A549 (cell line): ENCODE data around the gene CCDC138. TPM values are rescaled to one million over a fixed set of nuclear protein-coding genes. Genes with fewer than 3 reads are reported as not detected.

Experiments
- ATAC-seq, 2 experiments: fragments of 200-7000 bp in 1 of 2; fragments of >200 bp in 1 of 2; cut with Nextera tagmentation in 1 of 2; cut with Tn5 transposase in 1 of 2; 3 replicates each; pipeline versions ENCODE4 v1.8.0 to v1.9.1; 2018 to 2020; ENCODE audit warnings: mild to moderate bottlenecking in 1 of 2, moderate library complexity in 1 of 2
- CTCF ChIA-PET: fragments of 300-600 bp; sonication (Branson Sonifier 250); formaldehyde crosslinking; extraction: SDS; loops from one replicate; lab custom pipeline; 2021; ENCODE audit warnings: antibody characterized with exemption, inconsistent platforms; lab: Yijun Ruan, JAX
- POLR2A ChIA-PET: fragments of 350-600 bp; formaldehyde crosslinking; extraction: SDS; loops from one replicate; lab custom pipeline; 2021; ENCODE audit warnings: antibody characterized with exemption, inconsistent platforms; lab: Yijun Ruan, JAX
- DNase-seq, 2 experiments: peaks; one replicate each; pipeline versions ENCODE4 v3.0.0 to v3.0.0-alpha.2; 2011 to 2016; ENCODE audit warnings: low read depth in 1 of 2, low spot score in 1 of 2
- FAIRE-seq: peaks from 2 replicates; lab custom pipeline; 2011; peaks lifted over from hg19 to GRCh38; lab: Jason Lieb, UNC
- H3K27ac ChIP-seq, 2 experiments: fragments of >200 bp; sonication (Bioruptor Twin); formaldehyde crosslinking; 3 replicates each; pipeline ENCODE4 v1.5.1; 2016 to 2017
- H3K4me1 ChIP-seq: fragments of >200 bp; sonication (Bioruptor Twin); formaldehyde crosslinking; 3 replicates; pipeline ENCODE4 v1.6.1; 2016
- H3K4me2 ChIP-seq: fragments of >200 bp; sonication (Bioruptor Twin); formaldehyde crosslinking; 3 replicates; pipeline ENCODE4 v1.6.1; 2016
- H3K4me3 ChIP-seq: fragments of >200 bp; sonication (Bioruptor Twin); formaldehyde crosslinking; 3 replicates; pipeline ENCODE4 v1.5.1; 2016
- H3K9me3 ChIP-seq: fragments of >200 bp; sonication (Bioruptor Twin); formaldehyde crosslinking; 3 replicates; pipeline ENCODE4 v1.6.1; 2016
- BCL3 ChIP-seq: fragments of >200 bp; sonication (Bioruptor Twin); formaldehyde crosslinking; IDR thresholded peaks from 3 replicates; pipeline ENCODE4 v1.6.1; 2016
- BHLHE40 ChIP-seq: IDR thresholded peaks from 2 replicates; pipeline ENCODE4 v1.6.1; 2012; ENCODE audit warnings: low read depth, low read length, inconsistent platforms
- CTCF ChIP-seq: fragments of >200 bp; sonication (Bioruptor Twin); formaldehyde crosslinking; IDR thresholded peaks from 3 replicates; pipeline ENCODE4 v1.5.1; 2016
- EHF ChIP-seq: fragments of 250-450 bp; sonication (Bioruptor Pico); IDR thresholded peaks from 2 replicates; pipeline ENCODE4 v1.5.0; 2020; ENCODE audit warnings: mild to moderate bottlenecking
- EHMT2 ChIP-seq: fragments of 200-600 bp; sonication (generic); IDR thresholded peaks from 2 replicates; pipeline ENCODE4 v1.6.1; 2016; ENCODE audit warnings: antibody characterized with exemption, low read depth, mild to moderate bottlenecking, moderate library complexity
- ELK1 ChIP-seq: fragments of 150-350 bp; IDR thresholded peaks from 2 replicates; pipeline ENCODE4 v1.6.1; 2014; ENCODE audit warnings: low read depth, mild to moderate bottlenecking, low read length
- EP300 ChIP-seq, 2 experiments: fragments of >200 bp; sonication (Bioruptor Twin); formaldehyde crosslinking; IDR thresholded peaks; 2 replicates in 1 of 2; 3 replicates in 1 of 2; pipeline ENCODE4 v1.6.1; 2016 to 2017
- FOSB ChIP-seq: fragments of 250-450 bp; sonication (Bioruptor Pico); IDR thresholded peaks from 2 replicates; pipeline ENCODE4 v1.5.0; 2020; ENCODE audit warnings: mild to moderate bottlenecking, moderate library complexity
- GATA3 ChIP-seq: IDR thresholded peaks from 2 replicates; pipeline ENCODE4 v1.6.1; 2012; ENCODE audit warnings: borderline replicate concordance
- HOXA7 ChIP-seq: fragments of 250-450 bp; sonication (Bioruptor Pico); IDR thresholded peaks from 2 replicates; pipeline ENCODE4 v1.5.0; 2020; ENCODE audit warnings: mild to moderate bottlenecking, moderate library complexity
- JUN ChIP-seq, 2 experiments: fragments of >200 bp; sonication (Bioruptor Twin); formaldehyde crosslinking; IDR thresholded peaks; 2 replicates in 1 of 2; 3 replicates in 1 of 2; pipeline ENCODE4 v1.6.1; 2016 to 2017
- JUNB ChIP-seq: fragments of >200 bp; sonication (Bioruptor Twin); formaldehyde crosslinking; IDR thresholded peaks from 2 replicates; pipeline ENCODE4 v1.6.1; 2016
- MAX ChIP-seq: IDR thresholded peaks from 2 replicates; pipeline ENCODE4 v1.6.1; 2012
- MAZ ChIP-seq: fragments of 150-350 bp; IDR thresholded peaks from 2 replicates; pipeline ENCODE4 v1.6.1; 2014; ENCODE audit warnings: antibody characterized with exemption, low read depth, low read length, borderline replicate concordance
- POLR2A ChIP-seq: IDR thresholded peaks from 2 replicates; pipeline ENCODE4 v1.6.1; 2012; ENCODE audit warnings: mild to moderate bottlenecking, low read length
- POLR2AphosphoS2 ChIP-seq: conservative IDR thresholded peaks from 2 replicates; pipeline ENCODE4 v1.6.1; 2012; ENCODE audit warnings: low read length, improper control_type of control experiment, inconsistent platforms
- RAD21 ChIP-seq, 2 experiments: fragments of >200 bp in 1 of 2; sonication (Bioruptor Twin) in 1 of 2; formaldehyde crosslinking in 1 of 2; IDR thresholded peaks in 1 of 2; conservative IDR thresholded peaks in 1 of 2; 2 replicates in 1 of 2; 3 replicates in 1 of 2; pipeline ENCODE4 v1.6.1; 2012 to 2018; ENCODE audit warnings: inconsistent platforms in 1 of 2
- RARB ChIP-seq: fragments of 250-450 bp; sonication (Bioruptor Pico); IDR thresholded peaks from 2 replicates; pipeline ENCODE4 v1.8.0; 2021; ENCODE audit warnings: mild to moderate bottlenecking, moderate library complexity
- RCOR1 ChIP-seq: fragments of 150-350 bp; IDR thresholded peaks from 2 replicates; pipeline ENCODE4 v1.6.1; 2014; ENCODE audit warnings: antibody characterized with exemption, low read length, low read depth
- RFX5 ChIP-seq: fragments of 450-650 bp; IDR thresholded peaks from 2 replicates; pipeline ENCODE4 v1.7.1; 2014; ENCODE audit warnings: antibody characterized with exemption, mild to moderate bottlenecking, moderate library complexity
- RNF2 ChIP-seq: fragments of 200-600 bp; sonication (generic); IDR thresholded peaks from 2 replicates; pipeline ENCODE4 v1.6.1; 2016; ENCODE audit warnings: low read depth, mild to moderate bottlenecking, antibody characterized with exemption, moderate library complexity, borderline replicate concordance
- ZFP36 ChIP-seq: fragments of 450-650 bp; IDR thresholded peaks from 2 replicates; pipeline ENCODE4 v1.6.1; 2014; ENCODE audit warnings: borderline replicate concordance; ENCODE audit not compliant: partially characterized antibody
- WGBS: methylation state at CpG from one replicate; pipeline ENCODE4 v1.1.6; 2017; ENCODE audit errors: missing lambda C conversion rate; 5-methylcytosine and 5-hydroxymethylcytosine counted together
- polyA plus RNA-seq, 4 experiments: library from polyadenylated mRNA; depleted of rRNA in 3 of 4; stranded (reverse); fragments of >200 nt; fragmentation: RNase III in 1 of 4; extraction: RNeasy Plus Mini Kit Qiagen cat#74134 plus additional on column Dnase treatment in 1 of 4; gene quantifications; 2 replicates in 3 of 4; 3 replicates in 1 of 4; pipeline ENCODE4 v1.2.3, GENCODE V29; 2011 to 2017
- TF ChIP-seq, protein P1 (sequence below): IDR thresholded peaks from 2 replicates; pipeline ENCODE4 v1.6.1; 2012; ENCODE audit warnings: low read depth, borderline replicate concordance

Gene CCDC138
- polyA plus RNA-seq, 2 of the 4 experiments (the other 2 are of a cell fraction) = 9.7 to 13.0 TPM

GRCh38 chr2:108803045-108803736 lies 16.6 kb downstream of the CCDC138 start:
- no peaks in the 10 kb centered on the region for H3K9me3 ChIP-seq
- DNase-seq = no peak
- FAIRE-seq = no peak
- no peak overlapping the region for H3K4me3 ChIP-seq
- no peak for TF ChIP-seq RNF2
- TF ChIP-seq JUN (IDR thresholded peaks at IDR 0.05) = no peak
- TF ChIP-seq RAD21 (conservative IDR thresholded peaks at IDR 0.05 in 1 of 2, IDR thresholded peaks at IDR 0.05 in 1 of 2) = no peak
- TF ChIP-seq RFX5 = no peak
- no peak for TF ChIP-seq BCL3
- TF ChIP-seq RARB (CRISPR knock-in tag) = no peak
- no peak for TF ChIP-seq ELK1
- no peak for TF ChIP-seq MAX
- no peak for TF ChIP-seq ZFP36
- no peak for TF ChIP-seq BHLHE40
- no peak for TF ChIP-seq EP300 (IDR thresholded peaks at IDR 0.05)
- no peak for TF ChIP-seq POLR2AphosphoS2
- TF ChIP-seq, all 56 proteins: peak for 0
- ChIA-PET POLR2A (no interaction called here), CTCF (no interaction called here)
- H3K4me2 ChIP-seq = no peak overlapping the region
- 94% methylated on average over 7 of the region's 7 CpGs for WGBS
- no peaks in the 10 kb centered on the region for H3K4me1 ChIP-seq
- ATAC-seq = no peak
- H3K27ac ChIP-seq = no peak overlapping the region

- no peak overlapping the region for H3K27ac ChIP-seq
- no peak overlapping the region for H3K4me2 ChIP-seq
- TF ChIP-seq JUN (IDR thresholded peaks at IDR 0.05) (no peak), RCOR1 (no peak), EHMT2 (no peak), GATA3 (no peak), HOXA7 (no peak), POLR2A (no peak), POLR2AphosphoS2 (no peak), JUNB (no peak), RARB (CRISPR knock-in tag) (no peak)
- TF ChIP-seq, protein P1, sequence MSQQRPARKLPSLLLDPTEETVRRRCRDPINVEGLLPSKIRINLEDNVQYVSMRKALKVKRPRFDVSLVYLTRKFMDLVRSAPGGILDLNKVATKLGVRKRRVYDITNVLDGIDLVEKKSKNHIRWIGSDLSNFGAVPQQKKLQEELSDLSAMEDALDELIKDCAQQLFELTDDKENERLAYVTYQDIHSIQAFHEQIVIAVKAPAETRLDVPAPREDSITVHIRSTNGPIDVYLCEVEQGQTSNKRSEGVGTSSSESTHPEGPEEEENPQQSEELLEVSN = no peak
- ChIA-PET CTCF (interaction anchor here (1.0 kb wide), 1 partner anchor 32 kb away, joined by 3 read pairs; no protein-coding TSS in a partner anchor), POLR2A (no interaction called here)
- no peaks in the 10 kb centered on the region for H3K4me1 ChIP-seq
- no peak for FAIRE-seq
- no peak for DNase-seq
- WGBS = 70% methylated on average over 1 of the region's 1 CpG
- H3K9me3 ChIP-seq = peaks cover 11% of the 10 kb centered on the region; the same call in 2 of the 3 replicates
- no peak for ATAC-seq
- H3K4me3 ChIP-seq = no peak overlapping the region
Observed at GRCh38 chr2:108805032-108805431, 18.5 kb downstream of the CCDC138 start.

GRCh38 chr2:108805782-108806181 lies 19.2 kb downstream of the CCDC138 start:
- no peak overlapping the region for H3K4me2 ChIP-seq
- TF ChIP-seq EHF (CRISPR knock-in tag) (no peak), FOSB (CRISPR knock-in tag) (no peak), RARB (CRISPR knock-in tag) (no peak), CTCF (no peak), MAZ (no peak)
- POLR2A ChIA-PET = no interaction called here
- no peak overlapping the region for H3K27ac ChIP-seq
- FAIRE-seq (no peak), ATAC-seq (no peak), DNase-seq (no peak)
- H3K4me1 ChIP-seq = no peaks in the 10 kb centered on the region
- CTCF ChIA-PET = no interaction called here
- no peak overlapping the region for H3K4me3 ChIP-seq
- peaks cover 15% of the 10 kb centered on the region; the same call in 2 of the 3 replicates for H3K9me3 ChIP-seq
- 81% methylated on average over 1 of the region's 1 CpG for WGBS
